HL-60 (cell line): ENCODE data around the gene MBTPS1.

ENCODE experiments used
- POLR2AphosphoS5 ChIP-seq: IDR thresholded peaks from 2 replicates; pipeline ENCODE4 v1.6.1; 2012; ENCODE audit warnings: low read depth
- TF ChIP-seq, protein P1 (sequence below): IDR thresholded peaks from one replicate; pipeline ENCODE4 v1.5.1; 2011; ENCODE audit warnings: low read length, control low read depth, inconsistent platforms; ENCODE audit not compliant: insufficient read depth

DNA sequence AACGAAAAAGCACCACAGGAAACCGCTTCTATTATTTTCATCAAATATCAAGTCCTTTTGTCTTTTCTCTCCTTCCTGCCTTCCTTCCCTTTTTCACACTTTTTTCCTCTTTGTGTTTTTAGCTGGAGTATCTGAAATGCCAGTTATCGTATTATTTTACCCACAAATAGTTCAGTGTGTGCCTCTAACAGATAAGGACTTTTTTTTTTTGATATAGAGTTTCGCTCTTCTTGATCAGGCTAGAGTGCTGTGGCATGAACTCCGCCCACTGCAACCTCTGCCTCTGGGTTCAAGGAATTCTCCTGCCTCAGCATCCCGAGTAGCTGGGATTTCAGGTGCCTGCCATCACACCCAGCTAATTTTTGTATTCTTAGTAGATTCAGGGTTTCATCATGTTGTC, 39.0 kb upstream of the MBTPS1 start:
- TF ChIP-seq, protein P1, sequence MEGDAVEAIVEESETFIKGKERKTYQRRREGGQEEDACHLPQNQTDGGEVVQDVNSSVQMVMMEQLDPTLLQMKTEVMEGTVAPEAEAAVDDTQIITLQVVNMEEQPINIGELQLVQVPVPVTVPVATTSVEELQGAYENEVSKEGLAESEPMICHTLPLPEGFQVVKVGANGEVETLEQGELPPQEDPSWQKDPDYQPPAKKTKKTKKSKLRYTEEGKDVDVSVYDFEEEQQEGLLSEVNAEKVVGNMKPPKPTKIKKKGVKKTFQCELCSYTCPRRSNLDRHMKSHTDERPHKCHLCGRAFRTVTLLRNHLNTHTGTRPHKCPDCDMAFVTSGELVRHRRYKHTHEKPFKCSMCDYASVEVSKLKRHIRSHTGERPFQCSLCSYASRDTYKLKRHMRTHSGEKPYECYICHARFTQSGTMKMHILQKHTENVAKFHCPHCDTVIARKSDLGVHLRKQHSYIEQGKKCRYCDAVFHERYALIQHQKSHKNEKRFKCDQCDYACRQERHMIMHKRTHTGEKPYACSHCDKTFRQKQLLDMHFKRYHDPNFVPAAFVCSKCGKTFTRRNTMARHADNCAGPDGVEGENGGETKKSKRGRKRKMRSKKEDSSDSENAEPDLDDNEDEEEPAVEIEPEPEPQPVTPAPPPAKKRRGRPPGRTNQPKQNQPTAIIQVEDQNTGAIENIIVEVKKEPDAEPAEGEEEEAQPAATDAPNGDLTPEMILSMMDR, result no peak
- no peak for TF ChIP-seq POLR2AphosphoS5
